Measurements from ENCODE around the gene PACRG.

- TF ChIP-seq JUND (IDR thresholded peaks at IDR 0.05), result no peak
- no peak for TF ChIP-seq EGR1 (IDR thresholded peaks at IDR 0.05; ENCODE audit: low read depth in 2 of 2)
- TF ChIP-seq, protein P1, sequence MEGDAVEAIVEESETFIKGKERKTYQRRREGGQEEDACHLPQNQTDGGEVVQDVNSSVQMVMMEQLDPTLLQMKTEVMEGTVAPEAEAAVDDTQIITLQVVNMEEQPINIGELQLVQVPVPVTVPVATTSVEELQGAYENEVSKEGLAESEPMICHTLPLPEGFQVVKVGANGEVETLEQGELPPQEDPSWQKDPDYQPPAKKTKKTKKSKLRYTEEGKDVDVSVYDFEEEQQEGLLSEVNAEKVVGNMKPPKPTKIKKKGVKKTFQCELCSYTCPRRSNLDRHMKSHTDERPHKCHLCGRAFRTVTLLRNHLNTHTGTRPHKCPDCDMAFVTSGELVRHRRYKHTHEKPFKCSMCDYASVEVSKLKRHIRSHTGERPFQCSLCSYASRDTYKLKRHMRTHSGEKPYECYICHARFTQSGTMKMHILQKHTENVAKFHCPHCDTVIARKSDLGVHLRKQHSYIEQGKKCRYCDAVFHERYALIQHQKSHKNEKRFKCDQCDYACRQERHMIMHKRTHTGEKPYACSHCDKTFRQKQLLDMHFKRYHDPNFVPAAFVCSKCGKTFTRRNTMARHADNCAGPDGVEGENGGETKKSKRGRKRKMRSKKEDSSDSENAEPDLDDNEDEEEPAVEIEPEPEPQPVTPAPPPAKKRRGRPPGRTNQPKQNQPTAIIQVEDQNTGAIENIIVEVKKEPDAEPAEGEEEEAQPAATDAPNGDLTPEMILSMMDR (IDR thresholded peaks at IDR 0.05; ENCODE audit: low read depth, low read length, missing input control), result no peak
- no peak for TF ChIP-seq GABPA (IDR thresholded peaks at IDR 0.05 in 1 of 2, conservative IDR thresholded peaks at IDR 0.05 in 1 of 2)
- no peak for TF ChIP-seq TAF1 (conservative IDR thresholded peaks at IDR 0.05)
- TF ChIP-seq MAX (IDR thresholded peaks at IDR 0.05), result no peak
- no peak for TF ChIP-seq FOXA2 (IDR thresholded peaks at IDR 0.05)
- TF ChIP-seq FOXA1 (IDR thresholded peaks at IDR 0.05), result no peak
- no peak for TF ChIP-seq HNF4G (IDR thresholded peaks at IDR 0.05)
- TF ChIP-seq YY1 (IDR thresholded peaks at IDR 0.05), result no peak
These were observed 246.2 kb downstream of the PACRG start for GRCh38 chr6:162973980-162974379.
